HG03457 (cell line): ENCODE results near the gene PARP4.
"Not testable (repeated sequence)": the region's sequence is repeated elsewhere in the genome, so short reads cannot be mapped to it uniquely, and the experiment has no call there.

Experiments
- ATAC-seq: cut with Tn5 transposase; IDR thresholded peaks from one replicate; pipeline ENCODE4 v1.9.1; 2021; ENCODE audit warnings: moderate number of reproducible peaks; ENCODE audit not compliant: unreplicated experiment

PARP4 gene

DNA sequence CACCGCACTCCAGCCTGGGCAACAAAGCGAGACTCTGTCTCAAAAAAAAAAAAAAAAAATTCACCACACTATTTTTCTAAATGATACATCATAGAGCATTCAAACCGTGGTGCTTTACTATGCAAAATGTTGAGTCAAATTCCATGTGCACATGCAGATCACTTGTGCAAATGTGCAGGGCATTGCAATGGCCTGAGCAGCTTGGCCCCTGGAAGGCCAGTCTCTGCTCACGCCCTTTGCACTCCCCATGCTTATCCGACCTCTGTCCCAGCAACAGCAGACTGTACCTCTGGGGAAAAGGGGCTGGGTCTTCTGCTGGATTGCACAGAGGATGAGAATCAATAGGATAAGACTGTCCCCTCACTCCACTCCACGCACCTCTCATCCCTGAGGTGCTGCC lies 58.5 kb downstream of the PARP4 start:
- no peak for ATAC-seq

DNA sequence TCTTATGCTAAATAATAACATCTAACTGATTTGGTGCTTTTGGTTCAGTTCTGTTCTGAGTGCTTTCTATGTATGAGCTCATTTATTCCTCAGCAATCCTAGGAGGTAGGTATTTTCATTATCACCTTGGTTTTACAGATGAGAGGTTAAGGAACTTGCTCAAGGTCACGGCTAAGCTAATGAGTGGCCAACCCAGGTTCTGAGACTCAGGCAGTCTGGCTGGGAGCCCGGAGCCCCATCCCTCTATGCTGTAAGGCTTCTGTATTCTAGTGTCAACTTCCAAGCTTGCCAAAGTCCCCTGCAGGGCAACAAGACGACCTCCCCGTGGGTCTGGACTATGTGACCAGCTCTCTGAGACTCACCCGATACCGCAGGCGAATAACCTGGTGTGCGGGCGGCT lies 60.5 kb downstream of the PARP4 start:
- ATAC-seq = no peak

DNA sequence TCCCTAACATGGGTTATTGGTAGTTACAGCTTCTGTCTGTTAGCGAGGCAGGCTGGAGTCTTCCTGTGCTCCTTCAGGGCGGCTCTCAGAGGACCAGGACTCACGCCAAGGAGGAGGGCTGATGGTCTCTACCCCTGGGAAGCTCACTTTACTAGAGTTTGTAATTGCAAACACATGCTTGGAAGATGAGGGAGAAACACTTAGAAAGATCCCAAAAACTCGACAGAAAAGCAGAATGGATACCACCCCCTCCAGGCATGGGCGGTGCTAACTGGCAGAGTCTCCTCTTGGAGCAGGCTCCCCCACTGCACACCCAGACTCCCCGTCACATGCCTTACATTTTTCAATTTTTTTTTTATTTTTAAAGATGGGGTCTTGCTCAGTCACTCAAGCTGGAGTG lies 62.0 kb downstream of the PARP4 start:
- ATAC-seq = no peak

DNA sequence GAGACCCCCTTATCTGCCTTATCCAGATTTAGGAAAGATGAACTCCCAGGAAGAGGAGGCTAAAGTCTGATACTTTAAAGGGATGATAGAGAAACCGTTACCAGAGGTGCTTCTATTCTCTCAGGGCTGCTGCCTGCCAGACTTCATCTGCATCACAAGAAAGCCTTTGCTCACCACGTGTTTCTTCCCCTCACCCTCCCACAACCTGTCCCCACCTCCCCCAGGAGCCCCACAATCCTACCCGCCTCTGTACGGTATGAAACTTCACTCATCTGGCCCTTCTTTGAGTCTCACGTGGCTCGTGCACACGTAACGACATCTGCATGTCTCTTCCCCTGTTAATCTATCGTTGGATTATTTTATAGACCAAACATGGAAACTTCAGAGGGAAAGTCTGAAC lies 67.7 kb downstream of the PARP4 start:
- not testable (repeated sequence) for ATAC-seq

DNA sequence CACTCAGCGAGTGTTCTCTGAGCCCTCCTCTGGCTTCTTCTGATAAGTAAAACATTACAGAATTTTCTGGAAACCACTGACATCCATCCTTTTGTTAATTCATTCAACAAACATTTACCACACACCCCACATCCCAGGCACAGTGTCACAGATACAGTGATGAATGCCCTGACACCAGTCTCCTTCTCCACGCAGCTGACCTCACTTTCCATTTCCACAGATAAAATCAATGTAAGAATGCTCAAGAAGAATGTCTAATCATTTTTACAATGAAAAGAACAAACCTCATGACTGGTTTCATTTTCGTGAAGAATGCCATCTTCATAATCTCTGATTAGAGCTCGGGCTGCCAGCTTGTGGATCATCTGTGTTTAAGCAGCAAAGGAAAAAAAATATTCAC lies 69.2 kb downstream of the PARP4 start:
- ATAC-seq = no peak

DNA sequence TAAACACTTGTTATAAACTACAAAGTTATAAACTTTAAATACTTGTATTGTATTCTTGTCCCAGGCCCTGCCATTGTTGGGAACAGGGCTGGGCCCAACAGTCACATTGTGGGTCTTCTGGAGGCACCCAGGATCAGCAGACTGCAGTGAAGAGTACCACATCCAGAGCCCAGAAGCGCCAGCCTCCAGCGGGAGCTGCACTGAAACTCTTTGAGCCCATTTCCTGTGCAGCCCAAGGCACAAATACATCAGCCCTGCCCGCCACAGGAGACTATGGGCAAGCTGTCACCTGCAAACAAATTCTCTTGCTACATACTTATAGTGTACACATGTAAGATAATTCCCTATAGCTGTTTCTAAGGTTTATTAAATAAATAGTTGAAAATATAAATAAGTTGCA lies 86.5 kb downstream of the PARP4 start:
- ATAC-seq = not testable (repeated sequence)

DNA sequence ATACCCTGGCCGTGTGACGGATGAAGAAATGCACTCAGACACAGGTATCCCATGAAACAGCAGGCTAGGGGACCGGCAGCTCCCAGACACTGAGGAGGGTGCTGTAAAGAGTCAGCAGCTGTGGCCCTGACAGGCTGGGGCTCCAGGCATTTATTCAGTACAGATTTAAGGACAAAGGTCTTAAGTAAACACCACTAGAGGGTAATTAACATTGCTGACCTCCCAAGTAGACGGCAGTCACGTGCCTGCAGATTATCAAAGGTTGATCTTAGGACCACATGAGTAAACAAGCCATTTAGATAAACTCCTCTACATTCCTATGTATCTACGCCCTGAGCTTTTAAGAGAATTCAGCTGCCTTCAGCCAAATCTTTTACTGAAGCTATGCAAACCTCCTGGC lies 92.9 kb downstream of the PARP4 start:
- ATAC-seq = not testable (repeated sequence)

DNA sequence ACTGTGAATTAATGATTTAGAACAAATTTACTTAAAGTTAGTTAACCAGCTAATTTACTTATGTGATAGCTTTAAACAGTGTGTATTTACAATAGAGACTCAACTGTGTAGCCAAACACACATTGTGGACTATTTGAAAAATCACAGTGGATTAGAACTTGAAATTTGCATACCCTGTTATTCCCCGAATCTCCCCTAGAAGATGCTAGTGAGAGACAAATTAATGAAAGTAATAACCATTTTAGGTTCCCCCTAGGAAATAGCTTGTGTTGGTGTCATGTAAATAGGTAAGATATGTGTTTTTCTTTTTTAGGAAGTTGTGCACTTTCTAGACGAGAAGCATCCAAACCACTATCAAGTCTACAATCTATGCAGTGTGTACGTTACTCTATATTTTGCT lies 104.7 kb downstream of the PARP4 start:
- no peak for ATAC-seq

DNA sequence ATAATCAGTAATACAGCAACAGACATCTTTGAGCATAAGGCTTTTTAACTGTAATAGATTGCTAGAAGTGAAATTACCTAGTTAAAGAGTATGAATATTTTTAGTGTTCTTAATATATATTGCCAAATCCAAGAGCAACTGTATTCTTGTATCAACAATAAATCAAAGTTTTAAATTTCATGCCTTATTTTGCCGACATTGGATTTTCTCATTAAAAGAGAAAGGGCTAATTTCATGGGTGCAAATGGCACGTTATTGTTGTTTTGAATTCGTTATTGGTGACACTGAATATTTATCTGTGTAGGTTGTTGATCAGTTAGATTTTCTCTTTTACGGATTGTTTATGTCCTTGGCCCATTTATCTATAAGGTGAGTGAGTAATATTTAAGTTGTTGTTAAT lies 106.1 kb downstream of the PARP4 start:
- no peak for ATAC-seq

DNA sequence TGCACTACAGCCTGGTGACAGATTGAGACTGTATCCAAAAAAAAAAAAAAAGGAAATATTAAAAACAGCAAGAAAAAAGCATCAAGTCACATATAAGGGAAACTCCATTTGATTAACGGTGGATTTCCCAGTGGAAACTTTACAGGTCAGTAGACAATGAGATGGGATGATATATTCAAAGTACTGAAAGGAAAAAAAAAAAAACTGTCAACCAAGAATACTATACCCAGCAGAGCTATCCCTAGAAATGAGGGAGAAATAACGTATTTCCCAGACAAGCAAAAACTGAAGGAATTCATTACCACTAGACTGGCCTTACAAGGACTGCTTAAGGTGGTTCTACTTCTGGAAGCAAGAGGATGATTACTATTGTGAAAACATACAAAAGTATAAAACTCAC lies 115.8 kb downstream of the PARP4 start:
- ATAC-seq = no peak

DNA sequence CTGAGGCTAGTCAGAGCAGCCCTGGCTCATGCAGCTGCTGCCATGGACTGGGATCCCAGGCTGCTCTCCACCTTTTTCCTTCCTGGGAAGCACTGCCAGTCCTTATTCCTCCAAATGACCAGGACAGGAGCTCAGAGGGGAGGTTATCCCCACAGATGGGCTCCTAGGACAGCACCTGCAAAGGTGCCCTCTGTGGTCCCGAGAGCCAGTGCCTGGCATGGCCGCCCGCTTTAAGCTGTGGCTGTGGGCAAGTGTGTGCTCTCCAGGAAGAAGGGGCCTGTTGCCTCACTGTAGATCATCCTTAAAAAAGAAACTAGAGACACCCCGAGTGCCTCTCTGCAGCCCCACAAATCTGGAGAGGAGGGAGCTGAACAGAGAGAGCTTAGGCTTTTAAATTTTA lies 119.6 kb downstream of the PARP4 start:
- ATAC-seq = no peak

DNA sequence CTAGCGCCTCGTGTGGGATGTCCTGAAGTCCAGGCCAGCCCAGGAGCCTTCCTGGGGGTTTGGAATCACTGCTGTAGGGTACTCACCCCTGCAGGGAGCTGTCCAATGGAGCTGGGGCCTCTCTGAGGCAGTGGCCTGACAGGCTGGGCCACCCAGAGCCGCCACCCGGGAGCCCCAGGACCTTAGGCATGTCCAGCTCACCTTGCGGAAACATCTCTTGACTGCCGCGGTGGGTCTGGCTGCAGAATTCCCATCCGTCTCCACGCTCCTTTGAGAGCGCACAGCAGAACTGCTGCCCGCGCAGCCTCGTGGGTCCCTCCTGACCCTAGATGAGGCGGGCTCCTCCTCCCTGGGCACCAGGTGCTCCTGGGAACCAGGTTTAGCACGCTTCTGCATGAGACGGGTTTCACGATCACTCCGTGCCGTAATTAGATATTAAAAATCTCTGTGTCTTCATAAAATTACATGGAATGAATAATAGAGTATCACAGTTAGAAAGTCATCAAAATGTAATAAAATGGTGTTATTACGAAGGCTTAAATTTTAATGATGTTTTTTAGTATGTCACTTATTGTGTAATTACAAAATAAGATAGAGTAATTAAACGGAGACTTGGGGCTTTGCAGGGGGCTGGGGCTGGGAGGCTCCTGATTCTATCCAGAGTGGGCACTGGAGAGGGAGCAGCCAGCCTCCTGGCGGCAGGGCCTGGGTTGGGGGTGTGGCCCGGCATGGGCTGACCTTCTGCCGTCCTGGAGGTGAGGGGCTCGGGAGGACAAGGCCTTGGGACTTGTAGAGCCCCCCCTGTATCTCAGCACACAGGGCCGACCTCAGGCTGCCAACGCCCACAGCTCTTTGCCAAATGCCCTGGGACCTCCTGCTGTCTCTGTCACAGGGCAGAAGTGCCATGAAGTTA lies 120.6 kb downstream of the PARP4 start:
- ATAC-seq = not testable (repeated sequence)

DNA sequence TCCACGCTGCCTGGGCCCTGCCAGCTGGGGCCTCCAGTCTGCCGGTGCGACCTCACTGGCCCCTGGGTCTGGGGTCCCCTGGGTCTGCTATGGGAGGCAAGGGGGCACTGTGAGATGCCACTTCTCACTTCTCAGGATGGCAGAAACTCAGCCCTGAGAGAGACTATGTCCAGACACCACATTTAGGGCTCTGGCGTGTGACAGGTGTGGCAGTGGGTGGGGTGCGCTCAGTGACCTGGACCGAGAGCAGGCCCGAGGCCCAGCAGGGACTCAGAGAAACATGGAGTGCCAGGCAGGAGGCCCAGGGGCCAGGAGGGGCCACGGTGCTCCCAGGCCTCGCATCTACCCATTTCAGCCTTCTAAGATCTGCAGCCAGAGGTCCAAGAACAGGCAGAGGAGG lies 121.8 kb downstream of the PARP4 start:
- not testable (repeated sequence) for ATAC-seq

DNA sequence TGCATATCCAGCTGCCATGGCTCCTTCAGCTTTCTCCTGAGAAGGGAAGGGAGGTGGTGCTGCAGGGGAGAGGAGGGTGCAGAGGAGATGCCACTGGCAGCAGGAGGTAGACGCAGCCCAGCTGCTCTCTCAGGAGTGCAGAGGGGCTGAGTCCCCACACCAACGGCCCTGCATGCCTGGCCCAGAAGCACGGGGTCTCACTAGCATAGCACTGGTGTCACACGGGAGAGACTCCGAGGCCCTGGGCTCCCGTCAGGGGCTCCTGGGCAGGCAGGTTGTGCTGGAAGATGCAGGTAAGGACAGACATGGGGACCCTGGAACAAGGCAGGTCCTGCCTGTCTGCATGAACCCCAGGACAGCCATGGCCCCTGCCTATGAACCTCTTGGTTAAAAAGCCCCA lies 123.1 kb downstream of the PARP4 start:
- ATAC-seq = no peak

DNA sequence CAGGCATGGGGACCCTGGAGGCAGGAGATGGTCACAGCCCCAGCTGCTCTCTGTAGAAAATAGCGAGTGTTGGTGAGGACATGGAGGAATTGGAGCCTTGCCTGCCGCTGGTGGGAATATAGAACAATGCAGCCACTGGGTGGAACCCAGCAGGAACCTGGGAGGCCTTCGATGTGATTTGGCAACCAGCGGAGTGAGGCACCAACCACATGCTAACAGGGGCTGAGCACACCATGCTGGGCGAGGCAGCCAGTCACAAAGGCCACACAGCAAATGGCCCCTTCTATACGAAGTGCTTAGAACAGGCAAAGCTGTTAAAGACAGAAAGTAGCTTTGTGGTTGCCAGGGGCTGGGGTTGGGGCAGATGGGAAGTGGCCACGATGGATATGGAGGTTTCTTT lies 123.8 kb downstream of the PARP4 start:
- ATAC-seq = not testable (repeated sequence)

DNA sequence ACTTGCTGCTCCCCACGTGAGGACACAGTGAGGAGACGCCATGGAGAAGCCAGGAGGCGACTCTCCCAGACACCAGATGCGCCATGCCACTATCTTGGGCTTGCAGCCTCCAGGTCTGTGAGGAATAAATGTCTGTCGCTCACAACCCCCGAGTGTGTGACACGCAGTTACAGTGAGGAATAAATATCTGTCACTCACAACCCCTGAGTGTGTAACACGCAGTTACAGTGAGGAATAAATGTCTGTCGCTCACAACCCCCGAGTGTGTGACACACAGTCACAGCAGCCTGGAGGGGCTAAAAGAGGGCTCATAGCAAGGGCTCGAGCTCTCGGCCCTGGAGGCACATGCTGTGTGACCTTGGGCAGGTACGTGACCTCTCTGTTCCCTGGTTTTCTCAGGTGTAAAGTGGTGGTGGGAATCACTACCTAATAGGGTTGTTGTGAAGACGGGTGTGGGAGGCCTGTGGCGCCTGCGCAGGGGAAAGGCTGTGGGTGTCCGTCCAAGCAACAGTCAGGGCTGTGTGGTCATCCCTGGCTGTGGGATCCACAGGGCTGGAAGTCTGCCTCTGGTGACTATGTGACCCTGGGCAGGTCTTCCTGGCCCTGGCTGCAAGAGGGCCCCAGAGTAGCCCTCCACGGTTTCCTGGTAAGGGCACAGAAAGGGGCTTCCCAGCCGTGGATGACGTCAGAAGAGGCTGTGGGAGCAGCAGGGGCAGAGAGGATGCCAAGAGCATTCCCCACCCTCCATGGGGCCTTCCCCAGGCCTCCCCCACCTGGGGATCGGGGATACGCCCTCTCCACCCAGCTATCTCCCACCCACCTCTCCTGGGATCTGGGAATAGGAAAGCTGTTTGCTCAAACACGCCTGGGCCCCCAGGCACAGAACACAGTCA lies 125.5 kb downstream of the PARP4 start:
- no peak for ATAC-seq

DNA sequence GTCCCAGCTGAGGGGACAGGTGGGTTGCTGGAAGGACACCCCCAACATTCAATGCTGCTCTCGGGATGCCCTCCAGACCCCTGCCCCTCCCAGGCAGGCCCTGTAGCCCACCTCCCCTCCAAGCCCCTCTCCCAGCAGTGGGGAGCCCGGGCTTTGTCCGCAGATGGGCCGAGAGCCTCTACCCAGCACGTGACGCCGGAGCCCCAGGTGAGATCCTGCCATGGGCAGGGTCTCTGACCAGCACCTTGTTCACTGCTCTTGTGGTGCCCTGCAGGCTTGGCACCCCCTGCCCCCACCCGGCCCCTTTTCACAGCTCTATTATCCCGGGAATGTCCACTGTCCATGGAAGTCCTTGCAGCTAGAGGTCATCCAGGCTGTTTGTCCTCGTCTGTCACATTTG lies 126.7 kb downstream of the PARP4 start:
- ATAC-seq = no peak

DNA sequence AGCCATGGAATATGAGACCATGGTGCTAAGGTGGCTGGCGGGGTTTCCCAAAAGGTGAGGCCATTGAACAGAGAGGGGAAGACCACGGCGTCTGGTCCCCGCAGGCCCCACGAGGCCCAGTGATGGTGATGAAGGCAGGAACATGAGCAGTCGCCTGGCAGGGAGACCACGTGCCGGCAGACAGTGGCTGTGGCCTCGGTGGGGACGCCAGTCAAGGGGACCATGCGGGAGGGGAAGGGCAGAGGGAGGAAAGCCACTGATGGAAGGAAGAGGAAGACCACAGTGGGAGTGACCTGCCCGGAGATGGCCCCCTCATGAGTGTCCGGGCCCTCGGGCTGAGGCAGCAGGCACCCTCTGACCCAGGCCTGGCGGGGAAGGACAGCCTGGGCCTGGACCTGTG lies 127.6 kb downstream of the PARP4 start:
- ATAC-seq = not testable (repeated sequence)

DNA sequence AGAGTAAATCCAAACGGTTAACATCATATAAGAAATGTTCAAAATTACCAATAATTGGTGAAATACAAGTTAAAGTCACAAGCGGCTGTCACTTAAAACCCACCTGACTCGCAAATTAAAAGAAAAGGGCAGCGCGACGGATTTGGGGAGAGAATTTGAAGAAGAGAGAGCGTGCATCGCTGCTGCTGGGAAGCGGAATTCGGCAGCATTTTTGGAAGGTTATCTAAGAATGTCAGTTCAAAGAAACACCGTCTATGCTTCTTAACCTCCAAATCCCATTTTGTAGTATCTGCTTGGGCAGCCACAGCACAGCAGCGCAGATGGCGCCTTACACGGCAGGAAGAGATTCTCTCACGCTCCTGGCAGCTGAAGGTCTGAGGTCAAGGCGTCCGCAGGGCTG lies 128.5 kb downstream of the PARP4 start:
- not testable (repeated sequence) for ATAC-seq

DNA sequence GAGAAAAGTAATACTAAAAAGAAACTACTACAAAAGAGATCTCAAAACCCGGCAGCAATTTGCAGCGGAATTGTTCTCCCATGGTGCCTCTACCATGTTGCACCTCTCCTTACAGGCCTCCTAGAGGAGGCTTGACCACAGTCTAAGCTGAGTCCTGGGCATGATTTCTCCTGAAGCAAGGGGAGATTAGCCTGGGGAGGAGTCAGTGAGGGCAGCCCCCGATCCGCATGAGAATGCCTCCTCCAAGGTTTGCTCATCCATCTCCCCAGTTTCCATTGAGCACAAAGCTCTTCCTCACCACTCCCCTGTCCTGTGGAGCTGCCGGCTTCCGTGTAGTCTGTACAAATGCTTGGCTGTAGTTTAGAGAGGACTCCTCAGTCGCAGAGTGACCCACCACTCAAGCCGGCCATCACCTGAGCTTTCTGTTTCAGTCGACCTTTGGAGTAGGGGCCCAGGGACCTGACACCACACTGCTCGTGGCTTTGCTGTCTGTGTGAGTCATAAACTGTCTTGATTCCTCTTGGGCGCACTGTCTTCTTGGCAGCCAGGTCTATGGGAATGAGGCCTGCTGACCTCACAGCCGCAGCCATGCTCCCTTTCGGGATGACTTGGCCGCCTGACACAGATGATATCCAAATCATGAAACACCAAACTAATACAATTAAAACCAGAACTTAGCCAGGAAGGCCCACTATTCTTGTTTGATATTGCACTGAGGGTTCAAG lies 130.9 kb downstream of the PARP4 start:
- ATAC-seq = no peak

DNA sequence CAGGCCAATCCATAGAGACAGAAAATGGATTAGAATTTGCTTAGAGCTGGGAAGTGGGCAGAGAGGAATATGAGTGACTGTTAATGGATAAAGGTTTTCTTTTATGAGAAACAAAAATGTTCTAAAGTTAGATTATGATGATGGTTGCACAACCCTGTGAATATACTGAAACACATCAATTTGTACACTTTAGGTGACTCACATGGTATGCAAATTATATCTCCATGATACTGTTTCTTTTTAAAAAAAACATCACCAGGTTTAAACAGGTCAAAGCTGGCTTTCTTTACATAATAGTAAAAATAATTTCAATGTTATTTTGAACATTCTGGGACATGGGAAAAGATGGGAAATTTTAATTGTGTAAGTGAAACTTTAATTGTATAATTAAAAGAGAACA lies 131.7 kb downstream of the PARP4 start:
- ATAC-seq = not testable (repeated sequence)
